KMS-11 (cell line): Measurements from ENCODE around the gene EME1.

Experiments
- H2AFZ ChIP-seq: fragments of 200-600 bp; sonication (generic); 2 replicates; pipeline ENCODE4 v1.6.1; 2016; ENCODE audit warnings: antibody characterized with exemption, mixed run types, low read depth
- H3K27ac ChIP-seq: fragments of 200-600 bp; sonication (generic); 2 replicates; pipeline ENCODE4 v1.6.1; 2016; ENCODE audit warnings: mild to moderate bottlenecking, mixed run types
- H3K27me3 ChIP-seq: fragments of 200-600 bp; sonication (generic); 2 replicates; pipeline ENCODE4 v1.6.1; 2017; ENCODE audit warnings: mild to moderate bottlenecking, low read depth, mixed run types, moderate library complexity; ENCODE audit not compliant: insufficient read depth
- H3K36me3 ChIP-seq: fragments of 200-600 bp; sonication (generic); 2 replicates; pipeline ENCODE4 v1.6.1; 2017; ENCODE audit warnings: mild to moderate bottlenecking, mixed run types; ENCODE audit not compliant: insufficient read depth
- H3K4me1 ChIP-seq: fragments of 200-600 bp; sonication (generic); 2 replicates; pipeline ENCODE4 v1.6.1; 2016; ENCODE audit warnings: mild to moderate bottlenecking, low read depth, mixed run types; ENCODE audit not compliant: poor library complexity, severe bottlenecking
- H3K4me2 ChIP-seq: fragments of 200-600 bp; sonication (generic); 2 replicates; pipeline ENCODE4 v1.7.0; 2016; ENCODE audit warnings: mild to moderate bottlenecking, mixed run types
- H3K4me3 ChIP-seq: fragments of 200-600 bp; sonication (generic); IDR thresholded peaks from 2 replicates; pipeline ENCODE4 v1.6.1; 2017; ENCODE audit warnings: low read depth, low read length, mixed read lengths; ENCODE audit not compliant: insufficient read depth
- H3K79me2 ChIP-seq: fragments of 200-600 bp; sonication (generic); 2 replicates; pipeline ENCODE4 v1.6.1; 2016; ENCODE audit warnings: low read depth, mixed run types; ENCODE audit not compliant: insufficient read depth
- H3K9ac ChIP-seq: fragments of 200-600 bp; sonication (generic); 2 replicates; pipeline ENCODE4 v1.6.1; 2016; ENCODE audit warnings: mild to moderate bottlenecking, mixed run types
- H4K20me1 ChIP-seq: fragments of 200-600 bp; sonication (generic); 2 replicates; pipeline ENCODE4 v1.6.1; 2016; ENCODE audit warnings: mild to moderate bottlenecking, mixed run types; ENCODE audit not compliant: insufficient read depth
- CTCF ChIP-seq: fragments of 200-600 bp; sonication (generic); conservative IDR thresholded peaks from 2 replicates; pipeline ENCODE4 v1.6.1; 2017; ENCODE audit warnings: low read depth, mild to moderate bottlenecking, antibody characterized with exemption, low read length, moderate library complexity, mixed read lengths

The EME1 gene

GRCh38 chr17:50344731-50345365 lies 28.2 kb upstream of the EME1 start:
- Histone ChIP-seq H3K79me2 (peaks cover 21% of the 10 kb centered on the region; the same call in 1 of the 2 replicates), H3K4me1 (peaks cover 7% of the 10 kb centered on the region), H3K4me3 (no peak overlapping the region), H3K36me3 (no peaks in the 10 kb centered on the region), H4K20me1 (no peaks in the 10 kb centered on the region), H3K27ac (no peak overlapping the region), H2AFZ (peak overlapping the region; percentile 96; the same call in 1 of the 2 replicates), H3K9ac (no peak overlapping the region), H3K4me2 (no peak overlapping the region; the same call in 1 of the 2 replicates), H3K27me3 (no peaks in the 10 kb centered on the region)
- no peak for TF ChIP-seq CTCF

GRCh38 chr17:50345432-50346312 lies 27.4 kb upstream of the EME1 start, which contains the start of gene XYLT2:
XYLT2 (plus strand) TSS chr17:50346126; CDS start chr17:50346141, 15 bp downstream.
- H3K4me3 ChIP-seq, result no peak within 1 kb of the TSS
- no peak within 1 kb of the TSS for H3K27ac ChIP-seq
- no peaks in the 10 kb centered on the region for H4K20me1 ChIP-seq
- peak within 1 kb of the TSS; percentile 93 for H3K4me2 ChIP-seq
- TF ChIP-seq CTCF, result no peak
- H3K4me1 ChIP-seq, result peaks cover 7% of the 10 kb centered on the region
- H3K9ac ChIP-seq, result peak within 1 kb of the TSS; percentile 87
- no peaks in the 10 kb centered on the region for H3K36me3 ChIP-seq
- H2AFZ ChIP-seq, result peak within 1 kb of the TSS; percentile 96
- H3K79me2 ChIP-seq, result peaks cover 21% of the 10 kb centered on the region; the same call in 1 of the 2 replicates
- no peaks in the 10 kb centered on the region for H3K27me3 ChIP-seq

GRCh38 chr17:50346313-50347116 lies 26.5 kb upstream of the EME1 start:
- H3K4me1 ChIP-seq, result peaks cover 7% of the 10 kb centered on the region
- no peak overlapping the region for H3K27ac ChIP-seq
- no peak for TF ChIP-seq CTCF
- peak overlapping the region; percentile 72 for H2AFZ ChIP-seq
- H3K27me3 ChIP-seq, result no peaks in the 10 kb centered on the region
- peak overlapping the region; percentile 87 for H3K9ac ChIP-seq
- no peak overlapping the region for H3K4me3 ChIP-seq
- no peaks in the 10 kb centered on the region for H4K20me1 ChIP-seq
- peak overlapping the region; percentile 93 for H3K4me2 ChIP-seq
- peaks cover 21% of the 10 kb centered on the region; the same call in 1 of the 2 replicates for H3K79me2 ChIP-seq
- H3K36me3 ChIP-seq, result no peaks in the 10 kb centered on the region
